Choroid plexus epithelial cell (primary cell): ENCODE results near the gene CCDC71.

Experiments
- DNase-seq: peaks from one replicate; pipeline ENCODE4 v3.0.0-alpha.2; 2010; ENCODE audit warnings: low read depth
- H3K4me3 ChIP-seq: 2 replicates; pipeline ENCODE4 v1.5.1; 2011; ENCODE audit warnings: low read depth, mild to moderate bottlenecking, control low read depth, low read length, moderate library complexity
- CTCF ChIP-seq: conservative IDR thresholded peaks from 2 replicates; pipeline ENCODE4 v1.5.1; 2011; ENCODE audit warnings: low read depth, mild to moderate bottlenecking, control low read depth, inconsistent platforms, low read length, moderate library complexity

CCDC71 gene

GRCh38 chr3:49132437-49133225, 33.5 kb downstream of the CCDC71 start, which contains the start of gene LAMB2:
Gene LAMB2 (minus strand): TSS chr3:49133050. CDS start chr3:49132867, 183 bp downstream.
- peak; percentile 27 for TF ChIP-seq CTCF
- H3K4me3 ChIP-seq: peak within 1 kb of the TSS; percentile 92
- DNase-seq: peak; percentile 76

- no peak for TF ChIP-seq CTCF
- no peak for DNase-seq
- H3K4me3 ChIP-seq: peak overlapping the region; percentile 92
These were observed 34.1 kb downstream of the CCDC71 start for GRCh38 chr3:49132073-49132436.

GRCh38 chr3:49131576-49131975, 34.6 kb downstream of the CCDC71 start:
- peak overlapping the region; percentile 92 for H3K4me3 ChIP-seq
- no peak for DNase-seq
- no peak for TF ChIP-seq CTCF

DNA sequence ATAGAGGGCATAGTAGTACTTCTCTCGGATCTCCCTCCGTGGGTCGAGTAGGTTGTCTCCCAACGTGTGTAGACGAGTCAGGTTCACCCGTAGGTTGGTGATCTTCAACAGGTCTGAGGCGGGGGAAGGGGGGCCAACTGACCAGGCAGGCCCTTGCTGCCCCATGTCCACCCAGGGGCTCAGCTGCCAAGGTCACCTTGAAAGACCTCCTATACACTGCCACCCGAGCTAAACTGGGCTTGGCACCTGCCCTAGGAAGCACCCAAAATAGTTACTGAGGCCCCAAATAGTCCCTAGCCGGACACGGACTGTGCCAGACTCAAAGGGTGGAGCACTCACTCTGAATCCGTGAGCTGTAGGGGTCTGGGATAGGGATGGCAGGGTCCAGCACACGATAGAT, 35.1 kb downstream of the CCDC71 start:
- H3K4me3 ChIP-seq: no peak overlapping the region
- no peak for DNase-seq
- no peak for TF ChIP-seq CTCF

DNA sequence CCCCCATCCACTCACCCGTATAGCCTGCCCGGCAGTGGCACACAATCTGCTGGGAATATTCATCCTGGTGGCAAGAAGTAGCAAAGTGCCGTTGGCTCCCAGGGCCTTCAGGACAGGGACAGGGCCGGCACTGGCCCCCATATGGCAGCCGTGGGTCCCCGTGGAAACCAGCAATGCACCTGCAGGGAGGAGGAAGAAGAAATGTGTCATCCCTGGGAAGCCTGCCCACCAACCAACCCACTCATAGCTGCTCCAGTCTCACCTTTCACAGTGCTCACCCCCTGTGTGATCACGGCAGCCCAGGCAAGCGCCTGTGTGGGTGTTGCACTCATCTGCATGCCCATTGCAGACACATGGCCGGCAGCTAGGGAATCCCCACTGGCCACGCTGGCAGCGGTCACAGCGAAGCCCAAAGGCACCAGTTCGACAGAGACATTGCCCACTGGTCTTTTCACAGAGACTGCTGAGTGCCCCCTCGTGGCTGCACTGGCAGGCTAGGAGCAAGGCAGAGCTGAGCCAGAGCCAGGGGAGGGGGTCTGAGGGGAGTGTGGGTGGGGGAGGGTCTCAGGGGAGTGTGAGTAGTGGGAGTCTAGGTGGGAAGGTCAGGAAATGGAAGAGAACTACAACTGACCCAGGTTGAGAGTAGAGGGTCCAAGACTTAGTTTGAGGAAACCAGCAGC, 41.0 kb downstream of the CCDC71 start:
- TF ChIP-seq CTCF: peak; percentile 30
- DNase-seq: no peak
- no peak overlapping the region for H3K4me3 ChIP-seq

GRCh38 chr3:49124203-49124602, 41.9 kb downstream of the CCDC71 start:
- TF ChIP-seq CTCF: no peak
- no peak for DNase-seq
- no peak overlapping the region for H3K4me3 ChIP-seq

- no peak for TF ChIP-seq CTCF
These were observed 42.4 kb downstream of the CCDC71 start for GRCh38 chr3:49123687-49124086.

More at GRCh38 chr3:49123687-49124086, 42.4 kb downstream of the CCDC71 start:
- no peak overlapping the region for H3K4me3 ChIP-seq
- DNase-seq: no peak
